Measurements from ENCODE around the gene STT3A.

Gene STT3A

GRCh38 chr11:125663910-125664309 lies 71.3 kb downstream of the STT3A start:
- DNase-seq (ENCODE audit: low spot score) = no peak

DNA sequence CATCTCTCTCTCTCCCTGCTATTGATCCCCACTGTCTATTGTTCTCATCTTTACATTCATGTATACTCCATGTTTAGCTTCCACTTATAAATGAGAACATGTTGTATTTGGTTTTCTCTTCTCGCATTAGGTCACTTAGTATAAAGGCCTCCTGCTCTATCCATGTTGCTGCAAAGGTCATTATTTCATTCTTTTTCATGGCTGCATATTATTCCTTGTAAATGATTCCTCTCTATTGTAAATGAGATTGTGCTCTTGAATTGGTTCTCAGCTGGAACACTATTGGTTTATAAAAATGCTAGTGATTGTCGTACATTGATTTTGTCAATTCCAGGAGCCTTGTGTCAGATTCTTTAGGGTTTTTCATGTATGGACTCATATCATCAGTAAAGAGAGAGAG lies 74.5 kb downstream of the STT3A start:
- DNase-seq (ENCODE audit: low spot score) = no peak

DNA sequence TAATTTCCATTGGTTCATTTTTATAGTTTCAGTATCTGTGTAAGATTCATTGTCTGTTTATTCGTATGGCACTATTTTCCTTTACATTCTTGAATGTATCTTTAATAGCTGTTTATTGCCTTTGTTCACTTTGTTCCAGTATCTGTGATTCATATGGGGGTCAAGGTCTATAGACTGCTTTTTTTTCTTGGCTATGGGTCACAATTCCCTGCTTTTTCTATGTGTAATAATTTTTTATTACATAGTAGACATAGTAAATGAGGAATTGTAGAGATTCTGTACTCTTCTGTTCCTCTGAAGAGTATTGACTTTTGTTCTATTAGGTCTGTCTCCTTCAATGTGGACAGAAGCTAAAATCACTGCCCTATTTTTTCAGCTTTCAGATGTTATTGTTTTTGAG lies 77.5 kb downstream of the STT3A start:
- DNase-seq (ENCODE audit: low spot score) = no peak

DNA sequence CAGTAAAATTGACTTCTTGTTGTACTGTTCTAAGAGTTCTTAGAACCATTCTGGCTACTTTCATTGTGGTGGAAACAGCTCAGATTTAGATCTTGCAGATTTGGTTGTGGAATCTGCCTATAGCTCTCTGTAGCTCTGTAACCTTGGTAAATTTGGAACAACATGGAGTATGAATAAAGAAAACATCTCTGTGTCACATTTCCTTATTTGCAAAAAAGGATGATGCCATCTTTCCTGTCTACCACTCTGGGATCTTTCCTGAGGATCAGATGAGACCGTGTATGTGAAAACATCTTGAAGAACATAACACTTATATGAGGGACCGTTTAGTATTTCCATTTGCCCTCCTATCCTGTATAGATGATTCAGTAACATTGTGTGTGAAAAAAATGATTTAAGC lies 78.9 kb downstream of the STT3A start:
- no peak for DNase-seq (ENCODE audit: low spot score)

Data from Ammon's horn (tissue), 1 donor.